Stimulated activated CD4-positive, alpha-beta T cell treated with anti-CD3 and anti-CD28 coated beads, Interleukin-15, amount 100 ng/mL, for 1 hour (primary cell): ENCODE measurements around the gene MRGPRD.
"Not testable (repeated sequence)": the region's sequence is repeated elsewhere in the genome, so short reads cannot be mapped to it uniquely, and the experiment has no call there.

Source experiments
- DNase-seq, 2 donors: peaks; one replicate each; pipeline ENCODE4 v3.0.0-alpha.2; 2020; ENCODE audit warnings: low read depth in 1 of 2, low spot score in 1 of 2

The MRGPRD gene

DNA sequence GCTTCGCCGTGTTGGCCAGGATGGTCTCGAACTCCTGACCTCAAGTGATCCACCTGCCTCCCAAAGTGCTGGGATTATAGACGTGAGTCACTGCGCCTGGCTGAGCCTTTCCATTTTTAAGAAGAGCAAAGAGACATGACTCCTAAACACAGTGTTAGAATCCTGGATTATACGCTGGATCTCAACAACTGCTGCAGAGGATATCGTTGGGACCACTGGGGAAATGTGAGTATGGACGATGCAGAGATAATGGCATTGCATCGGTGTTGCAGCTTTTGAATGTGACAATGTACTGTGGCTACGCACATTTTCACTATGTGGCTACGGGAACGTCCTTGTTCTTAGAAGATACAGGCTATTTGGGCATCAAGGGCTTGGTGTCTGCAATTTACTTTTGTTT, 26.0 kb upstream of the MRGPRD start:
- no peak for DNase-seq

DNA sequence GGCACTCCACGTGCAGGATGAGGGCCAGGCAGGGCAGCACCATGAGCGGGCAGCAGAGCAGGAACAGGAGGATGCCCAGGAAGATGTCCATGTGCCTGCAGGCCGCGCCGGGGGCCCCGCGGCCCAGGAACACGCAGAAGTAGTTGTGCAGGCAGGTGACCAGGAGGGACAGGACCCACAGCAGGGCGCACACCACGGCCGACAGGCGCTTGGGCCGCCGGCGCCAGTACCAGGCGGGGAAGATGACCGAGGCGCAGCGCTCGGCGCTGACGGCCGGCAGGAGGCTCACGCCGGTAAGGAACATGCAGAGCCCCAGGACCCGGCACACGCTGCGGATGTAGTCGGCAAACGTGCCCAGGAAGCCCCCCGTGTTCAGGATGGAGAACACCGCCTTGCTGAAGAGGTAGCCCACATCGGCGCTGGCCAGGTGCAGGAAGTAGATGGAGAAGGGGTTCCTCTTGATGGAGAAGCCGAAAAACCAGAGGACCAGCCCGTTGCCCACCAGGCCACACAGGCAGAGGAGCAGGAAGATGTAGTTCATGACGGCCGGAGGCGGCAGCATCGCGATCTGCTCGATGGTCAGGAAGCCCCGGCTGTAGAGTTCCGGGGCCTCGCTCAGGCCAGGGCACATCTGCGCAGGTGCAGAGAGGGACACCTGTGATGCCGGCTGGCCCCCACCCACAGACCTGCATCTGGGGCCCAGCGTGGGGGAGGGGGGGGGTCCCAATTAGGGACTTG, 25.0 kb upstream of the MRGPRD start:
- DNase-seq: no peak

DNA sequence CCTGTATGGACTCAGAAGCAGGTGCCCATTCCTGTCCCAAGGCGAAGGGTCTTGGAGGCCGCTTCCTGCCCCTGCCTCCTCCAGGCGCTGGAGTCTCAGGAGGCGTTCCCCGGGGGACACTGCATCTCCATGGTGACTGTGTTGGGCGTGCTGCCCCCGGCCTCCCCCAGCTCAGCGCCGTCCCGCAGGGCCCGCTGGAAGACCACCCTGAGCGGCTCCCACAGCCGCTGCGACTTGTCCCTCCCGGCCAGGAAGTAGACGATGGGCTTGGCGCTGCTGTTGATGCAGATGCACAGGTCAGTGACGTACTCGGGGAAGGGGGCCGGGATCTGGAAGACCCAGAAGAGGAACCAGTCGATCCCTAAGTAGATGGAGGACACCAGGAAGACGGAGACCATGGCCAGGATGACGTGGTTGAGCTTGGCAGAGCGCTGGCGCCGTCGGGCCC, 24.4 kb upstream of the MRGPRD start:
- no peak for DNase-seq

GRCh38 chr11:69004411-69005182, 23.8 kb upstream of the MRGPRD start:
- no peak for DNase-seq

DNA sequence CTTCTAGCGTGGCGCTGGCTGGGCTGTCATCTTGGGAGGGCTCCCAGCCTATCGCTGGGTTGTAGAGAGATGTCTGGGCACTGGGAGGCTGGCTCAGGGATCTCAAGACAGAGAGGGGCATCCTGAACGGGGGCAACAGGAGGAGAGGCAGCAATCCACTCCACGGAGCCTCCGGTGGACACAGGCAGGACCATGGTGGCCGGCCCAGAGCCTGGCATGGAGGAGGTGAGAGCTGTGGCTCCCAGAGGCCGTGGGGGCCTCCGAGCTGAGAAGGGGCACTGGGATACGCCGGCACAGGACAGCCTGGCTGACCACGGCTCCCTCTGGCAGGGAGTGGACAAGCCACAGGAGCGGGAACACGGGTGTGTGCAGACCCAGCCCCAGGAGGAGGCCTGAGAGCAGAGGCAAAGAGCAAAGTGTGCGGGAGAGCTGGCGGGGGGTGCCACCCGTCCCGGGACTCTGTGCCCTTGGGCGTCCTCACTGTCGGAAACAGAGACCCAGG, 23.1 kb upstream of the MRGPRD start:
- no peak for DNase-seq

- no peak for DNase-seq
Observed at GRCh38 chr11:69003301-69003865, 22.6 kb upstream of the MRGPRD start.

GRCh38 chr11:69002570-69003231, 21.9 kb upstream of the MRGPRD start:
- DNase-seq: no peak

- no peak for DNase-seq
Observed at GRCh38 chr11:69002110-69002569, 21.4 kb upstream of the MRGPRD start.

DNA sequence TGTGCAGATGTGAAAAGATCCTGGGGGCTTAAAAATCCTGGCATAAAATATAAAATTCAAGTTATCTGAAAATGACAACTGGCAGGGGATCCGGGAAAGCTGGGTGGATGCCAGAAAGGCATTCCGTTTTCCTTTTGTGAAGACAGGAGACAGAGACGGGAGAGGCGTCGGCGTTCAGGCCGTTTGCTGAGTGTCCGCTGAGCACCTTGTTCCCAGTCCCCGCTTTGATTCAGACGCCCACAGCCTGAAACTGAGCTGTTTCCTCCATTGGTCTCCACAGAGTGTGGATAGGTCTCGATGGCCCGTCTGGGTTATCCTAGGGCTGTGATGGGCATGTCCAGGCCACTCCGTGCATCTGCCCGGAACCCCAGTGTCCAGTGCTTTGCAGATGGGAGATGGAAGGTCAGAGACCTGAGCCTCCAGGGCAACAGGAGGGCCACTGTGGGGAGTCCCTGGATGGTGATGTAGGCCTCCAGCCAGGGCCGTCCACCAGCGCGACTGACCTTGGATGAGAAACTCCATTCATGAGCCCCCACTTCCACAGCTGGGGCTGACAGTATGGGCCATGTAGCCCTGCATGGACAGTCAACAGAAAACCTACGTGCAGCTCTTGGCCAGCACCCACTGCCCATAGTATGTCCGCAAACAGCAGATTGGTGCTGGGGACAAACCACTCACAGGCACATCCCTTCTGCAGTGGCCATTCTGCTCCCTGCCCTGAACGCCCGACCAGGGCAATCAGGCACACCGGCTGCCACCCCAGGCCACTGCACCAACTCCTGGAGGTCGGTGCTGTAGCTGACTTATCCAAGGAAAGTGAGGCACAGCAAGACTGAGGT, 20.7 kb upstream of the MRGPRD start:
- no peak for DNase-seq

- no peak for DNase-seq
Observed at GRCh38 chr11:69000831-69001242, 20.1 kb upstream of the MRGPRD start.

DNA sequence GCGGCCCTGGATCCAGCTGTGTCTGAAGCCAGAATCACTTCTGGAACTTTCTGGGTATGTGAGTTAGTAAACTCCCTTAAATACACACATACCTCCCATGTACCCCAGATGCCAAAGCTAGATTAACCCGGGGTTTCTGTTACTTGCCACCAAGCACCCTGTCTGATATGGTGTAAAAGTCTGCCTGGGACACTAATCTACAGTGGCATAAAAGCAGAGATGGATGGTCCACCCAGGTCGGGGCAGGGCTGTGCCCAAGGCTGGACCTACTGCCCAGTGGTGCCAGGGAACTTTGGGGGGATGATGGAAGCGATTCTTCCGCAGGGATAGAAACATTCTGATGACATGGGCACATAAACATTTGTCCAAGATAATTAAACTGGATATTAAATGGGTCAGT, 19.6 kb upstream of the MRGPRD start:
- no peak for DNase-seq

DNA sequence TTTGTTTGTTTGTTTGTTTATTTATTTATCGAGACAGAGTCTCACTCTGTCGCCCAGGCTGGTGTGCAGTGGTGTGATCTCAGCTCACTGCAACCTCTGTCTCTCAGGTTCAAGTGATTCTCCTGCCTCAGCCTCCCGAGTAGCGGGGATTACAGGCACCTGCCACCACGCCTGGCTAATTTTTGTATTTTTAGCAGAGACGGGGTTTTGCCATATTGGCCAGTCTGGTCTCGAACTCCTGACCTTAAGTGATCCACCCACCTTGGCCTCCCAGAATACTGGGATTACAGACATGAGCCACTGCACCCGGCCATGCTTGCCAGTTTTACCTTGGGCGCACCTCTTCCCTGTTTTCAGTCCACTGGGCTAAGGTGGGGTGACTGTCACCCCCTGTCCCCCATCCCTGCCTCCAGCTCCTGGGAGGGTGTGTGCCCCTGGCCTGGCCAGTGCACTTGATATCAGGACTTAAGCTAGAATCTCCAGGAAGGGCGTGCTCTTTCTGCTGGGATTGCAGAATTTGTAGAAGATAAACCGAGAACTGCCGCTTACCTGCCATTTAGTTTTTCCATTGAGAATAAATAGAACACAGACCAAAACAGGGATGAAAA, 19.1 kb upstream of the MRGPRD start:
- not testable (repeated sequence) for DNase-seq

- no peak for DNase-seq
Observed at GRCh38 chr11:68999093-68999747, 18.4 kb upstream of the MRGPRD start.

- DNase-seq: no peak
Observed at GRCh38 chr11:68998390-68998911, 17.7 kb upstream of the MRGPRD start.

- DNase-seq: no peak
Observed at GRCh38 chr11:68997995-68998348, 17.2 kb upstream of the MRGPRD start.

DNA sequence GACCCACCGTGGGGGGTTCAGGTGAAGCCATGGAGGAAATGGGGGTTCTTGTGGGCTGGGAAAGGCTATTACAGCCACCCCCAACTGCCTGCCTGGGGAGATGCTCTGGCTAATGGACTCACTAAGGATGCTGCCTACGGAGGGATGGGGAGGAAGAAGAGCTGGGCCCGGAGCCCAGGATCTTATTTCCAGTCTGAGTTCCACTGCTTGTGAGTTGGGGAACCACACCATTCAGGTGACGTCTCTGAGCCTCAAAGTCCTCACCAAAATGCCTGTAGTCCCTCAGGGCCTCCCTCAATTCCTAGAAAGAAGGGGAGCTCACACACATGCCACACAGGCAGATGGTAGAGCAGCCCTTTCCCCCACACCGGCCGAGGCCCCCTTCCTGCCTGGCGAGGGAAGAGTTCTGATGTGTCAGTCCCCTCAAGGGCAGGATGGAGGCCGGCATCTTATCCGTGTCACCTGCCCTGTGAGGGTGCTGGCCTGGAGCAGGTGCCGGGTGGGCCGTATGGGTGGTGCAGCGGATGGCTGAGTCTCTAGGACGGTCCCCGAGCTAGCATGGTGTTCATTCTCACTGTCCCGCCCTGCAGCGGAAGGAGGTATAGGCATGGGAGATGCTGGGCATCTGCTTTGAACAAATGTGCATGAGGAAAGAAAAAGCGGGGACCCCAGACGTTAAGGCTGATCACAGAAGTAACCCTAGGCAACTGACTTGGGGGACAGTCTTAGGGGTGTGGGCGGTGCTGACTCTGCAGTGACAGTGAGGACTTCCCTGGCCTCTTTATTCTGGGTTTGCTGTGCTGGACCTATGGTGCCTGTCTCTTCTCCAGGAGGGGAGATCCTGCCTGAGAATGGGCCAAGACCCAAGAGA, 16.6 kb upstream of the MRGPRD start:
- no peak for DNase-seq

DNA sequence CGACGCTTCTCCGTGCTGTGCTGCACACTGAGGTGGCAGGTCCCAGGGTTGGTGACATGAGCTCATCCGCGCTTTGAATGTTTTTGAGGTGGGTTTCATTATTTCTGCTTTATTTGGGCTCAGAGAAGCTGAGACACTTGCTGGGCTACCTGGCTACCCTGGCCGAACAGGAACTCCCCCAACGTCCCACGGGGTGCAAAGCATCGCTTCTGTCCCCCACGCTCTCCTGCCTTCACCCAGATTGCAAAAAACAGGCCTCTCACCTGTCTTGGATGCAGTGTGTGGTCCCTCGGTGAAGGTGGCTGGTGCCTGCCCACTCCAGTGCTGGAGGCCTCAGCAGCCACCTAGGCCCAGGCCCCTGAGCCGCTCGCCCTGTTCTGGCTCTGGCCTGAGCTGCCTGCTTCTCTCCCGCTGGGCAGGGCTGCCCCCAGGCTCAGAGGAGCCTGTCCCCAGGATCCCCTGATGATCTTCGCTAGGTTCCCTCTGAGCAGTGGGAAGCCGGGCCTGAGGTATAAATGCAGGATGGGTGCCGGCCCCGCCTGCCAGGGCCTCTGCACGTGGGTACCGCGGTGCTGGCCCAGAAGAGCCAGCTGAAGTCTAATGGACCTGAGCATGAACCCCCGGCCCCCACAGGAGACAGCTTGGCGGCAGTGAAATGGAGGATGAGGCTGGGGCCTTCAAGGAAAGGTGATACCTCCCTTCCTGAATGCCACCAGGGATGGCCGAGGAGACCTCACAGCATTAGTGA, 15.8 kb upstream of the MRGPRD start:
- no peak for DNase-seq

- DNase-seq: no peak
Observed at GRCh38 chr11:68994894-68995285, 14.1 kb upstream of the MRGPRD start.
